Left lung (tissue), 10 donors: ENCODE measurements around the gene JPH3. TPM values are rescaled to one million over a fixed set of nuclear protein-coding genes. Genes with fewer than 3 reads are reported as not detected.

Source experiments
- ATAC-seq: fragments of 200-7000 bp; cut with Tn5 transposase; one replicate; pipeline ENCODE4 v1.9.1; 2020; ENCODE audit warnings: moderate library complexity
- DNase-seq, 4 donors: peaks; one replicate each; pipeline ENCODE4 v3.0.0-alpha.2; 2013 to 2020
- H3K27ac ChIP-seq, 2 donors: fragments of 200-600 bp; sonication (generic) in 1 of 2; one replicate each; pipeline versions ENCODE4 v1.5.0 to v1.8.0; 2020 to 2021
- H3K27me3 ChIP-seq, 2 donors: fragments of 200-600 bp; sonication (generic) in 1 of 2; one replicate each; pipeline versions ENCODE4 v1.5.0 to v1.8.0; 2020 to 2021
- H3K36me3 ChIP-seq, 2 donors: fragments of 200-600 bp; sonication (generic) in 1 of 2; one replicate each; pipeline versions ENCODE4 v1.5.0 to v1.8.0; 2020 to 2021
- H3K4me1 ChIP-seq, 2 donors: fragments of 200-600 bp; one replicate each; pipeline ENCODE4 v1.8.0; 2021
- H3K4me3 ChIP-seq, 2 donors: fragments of 200-600 bp; sonication (generic) in 1 of 2; one replicate each; pipeline versions ENCODE4 v1.5.0 to v1.8.0; 2020 to 2021; ENCODE audit warnings: mild to moderate bottlenecking in 1 of 2
- H3K9me3 ChIP-seq, 2 donors: fragments of 200-600 bp; sonication (generic) in 1 of 2; one replicate each; pipeline versions ENCODE4 v1.5.0 to v1.8.0; 2020 to 2021
- CTCF ChIP-seq, 2 donors: fragments of 200-600 bp; sonication (generic) in 1 of 2; IDR thresholded peaks; one replicate each; pipeline versions ENCODE4 v1.5.0 to v1.8.0; 2021; ENCODE audit warnings: antibody characterized with exemption in 2 of 2
- intact Hi-C, 2 donors: fragments of 100-400 bp; cut with DNase I; formaldehyde crosslinking; loops; one replicate each; pipeline versions ENCODE4 v1.11.2 to v1.14.2; 2022
- polyA plus RNA-seq, 6 donors: library from polyadenylated mRNA; unstranded; fragments of 120-200 nt; gene quantifications; one replicate each; pipeline ENCODE4 v1.2.1, GENCODE V29; 2013; ENCODE audit not compliant: insufficient read length in 6 of 6
- total RNA-seq, 2 donors: library from RNA; stranded (reverse); fragmentation: NEBNext Ultra II Directional; extraction: Animal tissue kit (Norgen Biotek cat#: 25700); gene quantifications; one replicate each; pipeline ENCODE4 v1.2.1, GENCODE V29; 2021
- donor health status: DM: no; HTN: yes; CAD: no.
- donor health status: DM: no; HTN: no; CAD: no.

Gene JPH3
- total and polyA plus RNA-seq, 8 donors, result 0.06 to 2.5 (median 1.2) TPM; not detected in 1

GRCh38 chr16:87638736-87639135 is 36.4 kb downstream of the JPH3 start:
- no peak for TF ChIP-seq CTCF (IDR thresholded peaks at IDR 0.05)
- peak in 1 of 4 donors; percentile 50 for DNase-seq

GRCh38 chr16:87641721-87642120 is 39.4 kb downstream of the JPH3 start:
- no peak for TF ChIP-seq CTCF (IDR thresholded peaks at IDR 0.05)
- no peak overlapping the region for H3K4me3 ChIP-seq
- no peaks in the 10 kb centered on the region for H3K4me1 ChIP-seq
- H3K9me3 ChIP-seq, result no peaks in the 10 kb centered on the region
- no peak overlapping the region for H3K27ac ChIP-seq
- intact Hi-C loops, result no loop called here
- H3K36me3 ChIP-seq, result no peaks in the 10 kb centered on the region
- peak in 1 of 4 donors; percentile 58 for DNase-seq
- ATAC-seq, result no peak
- H3K27me3 ChIP-seq, result peaks cover 0 to 53% of the 10 kb centered on the region in 2 donors

More at GRCh38 chr16:87638736-87639135, 36.4 kb downstream of the JPH3 start:
- intact Hi-C loops, result loop anchor here in 1 of 2 donors (5.0 kb wide), 1 partner anchor 221 kb away; no protein-coding TSS in a partner anchor
- H3K27ac ChIP-seq, result no peak overlapping the region
- H3K27me3 ChIP-seq, result peaks cover 0 to 82% of the 10 kb centered on the region in 2 donors
- ATAC-seq, result no peak
- no peaks in the 10 kb centered on the region for H3K9me3 ChIP-seq
- H3K36me3 ChIP-seq, result no peaks in the 10 kb centered on the region
- peaks cover 5 to 8% of the 10 kb centered on the region in 2 donors for H3K4me1 ChIP-seq
- H3K4me3 ChIP-seq, result no peak overlapping the region

- peaks cover 0 to 56% of the 10 kb centered on the region in 2 donors for H3K27me3 ChIP-seq
- H3K27ac ChIP-seq, result no peak overlapping the region
- no peaks in the 10 kb centered on the region for H3K36me3 ChIP-seq
- intact Hi-C loops, result no loop called here
- ATAC-seq (no peak), DNase-seq (peak in 1 of 4 donors; percentile 70)
- H3K9me3 ChIP-seq, result no peaks in the 10 kb centered on the region
- no peaks in the 10 kb centered on the region for H3K4me1 ChIP-seq
- TF ChIP-seq CTCF (IDR thresholded peaks at IDR 0.05), result no peak
- no peak overlapping the region for H3K4me3 ChIP-seq
Measured at GRCh38 chr16:87642491-87642890, 40.2 kb downstream of the JPH3 start.

- H3K27me3 ChIP-seq, result peaks cover 0 to 59% of the 10 kb centered on the region in 2 donors
- no peak for TF ChIP-seq CTCF (IDR thresholded peaks at IDR 0.05)
- H3K27ac ChIP-seq, result no peak overlapping the region
- peak in 1 of 4 donors; percentile 69 for DNase-seq
- no peaks in the 10 kb centered on the region for H3K36me3 ChIP-seq
- no peaks in the 10 kb centered on the region for H3K9me3 ChIP-seq
- H3K4me1 ChIP-seq, result no peaks in the 10 kb centered on the region
- intact Hi-C loops, result no loop called here
- H3K4me3 ChIP-seq, result no peak overlapping the region
- no peak for ATAC-seq
Measured at GRCh38 chr16:87644186-87644585, 41.9 kb downstream of the JPH3 start.

- intact Hi-C loops, result no loop called here
- Histone ChIP-seq H3K4me1 (no peaks in the 10 kb centered on the region), H3K27ac (no peak overlapping the region), H3K4me3 (no peak overlapping the region), H3K27me3 (peaks cover 0 to 59% of the 10 kb centered on the region in 2 donors), H3K9me3 (no peaks in the 10 kb centered on the region), H3K36me3 (no peaks in the 10 kb centered on the region)
- TF ChIP-seq CTCF (IDR thresholded peaks at IDR 0.05), result no peak
- DNase-seq (peak in 1 of 4 donors; percentile 76), ATAC-seq (no peak)
Measured at GRCh38 chr16:87644596-87644995, 42.3 kb downstream of the JPH3 start.
